Left colon (tissue), 2 donors: ENCODE measurements around the gene SDK1. TPM values are rescaled to one million over a fixed set of nuclear protein-coding genes. Genes with fewer than 3 reads are reported as not detected.
A peak's percentile ranks its signal among the peaks of the same experiment; 100 is the strongest.
"Not testable (repeated sequence)": the region's sequence is repeated elsewhere in the genome, so short reads cannot be mapped to it uniquely, and the experiment has no call there.

Experiments
- ATAC-seq: fragments of 200-7000 bp; cut with Tn5 transposase; one replicate; pipeline ENCODE4 v1.9.1; 2020; ENCODE audit warnings: mild to moderate bottlenecking, moderate library complexity
- DNase-seq, 2 donors: peaks; one replicate each; pipeline ENCODE4 v3.0.0-alpha.2; 2020
- intact Hi-C, 2 donors: fragments of 100-400 bp; cut with DNase I in 1 of 2; cut with micrococcal nuclease in 1 of 2; formaldehyde crosslinking; loops; one replicate each; pipeline versions ENCODE4 v1.11.2 to v1.14.0; 2022; cut with DNase I, micrococcal nuclease
- total RNA-seq, 2 donors: library from RNA; stranded (reverse); fragmentation: NEBNext Ultra II Directional; extraction: Animal tissue kit (Norgen Biotek cat#: 25700); gene quantifications; one replicate each; pipeline ENCODE4 v1.2.1, GENCODE V29; 2021
- donor health status: DM: no; HTN: no; CAD: no.
- donor health status: DM: yes; HTN: yes; CAD: no.

The SDK1 gene
- total RNA-seq, 2 donors from 2014 or later: 3.4 to 5.8 TPM

DNA sequence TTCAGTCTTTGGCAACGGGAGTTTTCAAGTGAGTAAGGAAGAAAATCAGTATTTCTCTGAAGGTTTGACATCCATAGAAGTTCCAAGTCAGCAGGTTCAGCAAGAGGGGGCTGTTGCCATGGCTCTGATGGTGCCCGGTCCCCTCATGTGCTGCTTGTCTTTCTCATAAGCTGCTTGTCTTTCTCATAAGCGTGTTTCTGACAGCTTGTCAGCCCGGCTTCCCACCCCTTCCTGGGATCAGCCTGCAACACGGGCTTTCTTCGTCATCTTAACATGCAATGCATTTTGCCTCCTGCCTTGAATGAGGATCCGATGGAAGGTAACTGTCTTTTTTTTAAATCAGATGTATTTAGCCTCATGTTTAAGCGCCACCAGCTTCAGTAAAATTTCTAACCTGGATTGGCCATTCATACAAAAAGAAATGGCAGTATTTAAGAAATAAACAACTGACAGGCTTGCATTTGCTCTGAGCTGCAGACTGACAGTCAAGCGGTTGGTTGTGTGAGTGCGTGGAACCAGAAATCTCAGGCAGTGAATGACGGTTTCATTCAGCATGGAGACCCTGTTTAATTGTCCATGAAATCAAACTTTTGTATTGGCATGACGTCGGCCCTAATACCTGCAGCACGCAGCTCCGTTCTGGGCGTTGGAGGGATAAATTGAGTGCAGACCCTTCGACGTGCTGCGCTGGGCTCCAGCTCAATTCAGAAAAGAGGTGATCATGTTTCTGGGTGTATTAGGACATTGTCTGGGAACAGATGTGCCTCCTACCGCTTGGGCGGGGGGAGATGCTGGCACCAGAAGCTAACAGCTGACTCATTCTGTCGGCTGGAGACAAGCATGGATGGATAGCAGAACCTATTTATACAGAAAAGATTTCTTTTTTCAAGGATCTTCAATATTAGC, 926.3 kb downstream of the SDK1 start:
- intact Hi-C loops: no loop called here
- ATAC-seq: no peak
- no peak for DNase-seq

DNA sequence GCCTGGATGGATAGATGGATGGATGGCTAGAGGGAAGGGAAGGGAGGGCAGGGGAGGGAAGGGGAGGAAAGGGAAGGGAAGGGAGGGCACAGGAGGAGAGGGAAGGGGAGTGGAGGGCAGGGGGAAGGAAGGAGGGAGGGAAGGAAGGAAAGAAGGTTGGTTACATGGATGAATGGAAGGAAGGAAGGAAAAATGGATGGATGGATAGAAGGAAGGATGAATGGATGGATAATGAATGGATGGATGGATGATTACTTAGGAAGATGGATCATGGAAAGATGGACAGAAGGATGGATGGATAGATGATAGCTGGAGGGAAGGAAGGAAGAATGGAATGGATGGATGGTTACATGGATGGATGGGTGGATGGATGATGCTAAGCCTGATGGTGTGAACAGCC, 929.3 kb downstream of the SDK1 start:
- ATAC-seq (no peak), DNase-seq (peak in 1 of 2 donors; percentile 6)
- intact Hi-C loops: no loop called here

DNA sequence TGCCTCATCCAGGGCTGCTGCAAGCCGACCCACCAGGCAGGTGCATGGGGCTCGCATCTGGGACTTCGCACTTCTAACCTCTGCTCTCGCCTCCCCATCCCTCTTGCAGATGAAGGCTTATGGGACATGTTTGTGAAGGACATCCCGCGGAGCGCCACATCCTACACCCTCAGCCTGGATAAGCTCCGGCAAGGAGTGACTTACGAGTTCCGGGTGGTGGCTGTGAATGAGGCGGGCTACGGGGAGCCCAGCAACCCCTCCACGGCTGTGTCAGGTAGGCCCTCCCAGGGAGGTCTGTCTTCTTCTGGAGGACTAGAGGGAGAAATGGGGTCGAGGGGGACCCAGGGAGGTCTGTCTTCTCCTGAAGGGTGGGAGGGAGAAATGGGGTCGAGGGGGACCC, 932.1 kb downstream of the SDK1 start:
- ATAC-seq (no peak), DNase-seq (peak in 1 of 2 donors; percentile 4)
- intact Hi-C loops: no loop called here

DNA sequence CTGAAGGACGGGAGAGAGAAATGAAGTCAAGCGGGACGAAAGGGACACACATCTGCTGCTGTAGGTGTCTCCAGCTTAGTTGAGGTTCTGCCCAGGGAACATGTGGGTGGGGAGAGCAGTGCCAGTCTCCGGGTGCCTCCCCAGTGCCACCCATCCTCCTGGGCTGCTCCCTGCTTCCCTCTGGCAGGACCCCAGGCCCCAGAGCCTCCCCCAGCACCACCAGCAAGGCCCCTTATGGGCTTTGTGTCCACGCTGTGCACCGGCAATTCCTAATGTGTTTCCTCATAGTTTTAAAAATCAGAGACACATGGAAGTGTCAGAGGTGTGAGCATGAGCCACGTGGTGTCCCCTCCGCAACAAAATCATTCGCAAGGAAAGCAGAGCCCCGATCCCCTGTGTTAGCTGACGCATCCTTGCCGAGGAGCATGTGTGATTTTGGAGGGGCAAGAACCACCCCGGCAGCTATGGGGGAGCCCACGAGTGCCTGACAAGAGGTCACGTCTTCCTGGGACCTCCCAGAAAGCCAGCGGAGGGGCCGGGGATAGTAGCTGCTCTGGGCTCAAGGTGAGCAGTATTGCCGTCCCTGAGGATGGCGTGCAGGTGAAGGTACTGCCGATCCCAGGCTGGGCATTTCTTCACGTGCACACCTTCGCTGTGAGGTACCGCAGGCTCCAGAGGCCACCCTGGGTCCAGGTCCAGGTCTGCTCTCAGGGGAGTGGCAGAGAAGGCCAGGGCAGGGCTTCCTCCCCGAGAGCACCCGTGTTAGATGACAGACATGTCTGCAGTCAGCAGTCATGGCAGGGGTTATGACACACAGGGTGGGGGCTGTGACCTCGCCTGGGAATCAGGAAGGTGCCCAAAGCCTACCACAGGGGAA, 932.8 kb downstream of the SDK1 start:
- DNase-seq: peak in 1 of 2 donors; percentile 15
- ATAC-seq: no peak
- intact Hi-C loops: no loop called here

DNA sequence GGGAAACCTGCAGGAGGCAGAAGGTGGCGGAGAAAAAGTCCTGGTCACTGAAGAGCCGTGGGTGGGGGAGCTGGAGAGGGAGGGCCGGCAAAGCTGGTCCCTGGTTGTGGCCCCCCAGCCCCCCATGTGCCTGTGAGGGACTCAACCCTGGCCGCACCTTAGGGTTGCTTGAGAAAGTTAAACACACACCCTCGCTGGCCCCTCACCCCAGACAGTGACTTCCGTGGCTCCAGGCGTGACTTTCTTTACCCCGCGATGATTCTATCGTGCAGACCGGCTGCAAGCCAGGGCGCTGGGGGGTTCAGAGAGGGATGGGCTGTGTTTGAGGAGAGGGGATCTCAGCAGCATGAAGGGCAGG, 933.4 kb downstream of the SDK1 start:
- intact Hi-C loops: no loop called here
- ATAC-seq: no peak
- no peak for DNase-seq

DNA sequence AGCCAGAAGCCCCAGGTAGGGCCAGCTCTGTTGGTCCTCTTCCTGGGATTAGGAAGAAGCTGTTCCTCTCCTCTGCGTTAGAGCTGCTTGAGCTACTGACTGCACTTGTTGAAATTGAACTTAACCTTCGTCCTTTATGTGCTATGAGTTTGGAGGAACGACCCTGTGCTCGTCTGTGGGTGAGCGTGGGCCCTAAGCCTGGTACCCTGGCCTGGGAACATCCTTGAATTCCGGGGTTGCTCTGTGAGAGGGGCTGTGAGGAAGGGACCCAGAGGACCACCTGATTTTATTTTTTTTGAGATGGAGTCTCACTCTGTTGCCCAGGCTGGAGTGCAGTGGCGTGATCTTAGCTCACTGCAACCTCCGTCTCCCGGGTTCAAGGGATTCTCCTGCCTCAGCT, 933.8 kb downstream of the SDK1 start:
- ATAC-seq: no peak
- no peak for DNase-seq
- intact Hi-C loops: no loop called here

DNA sequence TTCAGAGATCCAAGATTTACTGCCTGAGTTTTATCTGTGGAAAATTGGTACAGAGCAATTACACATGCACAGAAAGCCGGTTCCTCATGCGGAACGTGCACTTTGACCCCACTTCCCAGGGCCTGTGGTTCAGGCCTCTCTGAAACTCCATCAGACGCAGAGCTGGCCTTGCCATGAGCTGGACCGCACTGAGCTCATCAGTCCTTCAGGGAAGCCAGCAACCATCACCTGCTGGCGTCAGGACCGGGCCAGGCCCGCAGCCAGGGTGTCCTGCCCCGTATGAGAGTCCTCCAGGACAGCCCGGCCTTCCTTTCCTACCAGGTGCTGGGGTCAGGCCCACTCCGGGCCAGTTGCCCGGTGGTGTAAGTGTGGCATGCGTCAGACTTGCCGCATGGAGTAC, 934.5 kb downstream of the SDK1 start:
- ATAC-seq: no peak
- no peak for DNase-seq
- intact Hi-C loops: no loop called here

DNA sequence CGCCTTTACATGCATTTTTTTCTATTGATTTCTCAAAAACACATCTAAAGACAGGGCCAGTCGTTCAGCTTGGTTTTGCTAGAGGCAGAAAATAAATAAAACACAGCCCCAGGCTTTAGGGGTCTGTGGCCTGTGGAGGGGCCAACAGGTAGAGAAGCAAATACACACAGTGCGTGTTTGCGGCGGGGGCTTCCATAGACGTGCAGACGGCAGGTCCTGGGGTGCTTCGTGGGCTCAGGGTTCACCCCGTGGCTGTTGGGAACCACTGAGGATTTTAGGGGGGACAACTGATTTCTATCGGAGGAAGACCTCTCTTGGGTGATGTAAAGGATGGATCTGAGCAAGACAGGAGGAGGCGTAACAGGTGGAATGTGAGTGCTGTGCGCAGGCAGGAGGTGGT, 935.3 kb downstream of the SDK1 start:
- ATAC-seq (no peak), DNase-seq (no peak)
- intact Hi-C loops: no loop called here

DNA sequence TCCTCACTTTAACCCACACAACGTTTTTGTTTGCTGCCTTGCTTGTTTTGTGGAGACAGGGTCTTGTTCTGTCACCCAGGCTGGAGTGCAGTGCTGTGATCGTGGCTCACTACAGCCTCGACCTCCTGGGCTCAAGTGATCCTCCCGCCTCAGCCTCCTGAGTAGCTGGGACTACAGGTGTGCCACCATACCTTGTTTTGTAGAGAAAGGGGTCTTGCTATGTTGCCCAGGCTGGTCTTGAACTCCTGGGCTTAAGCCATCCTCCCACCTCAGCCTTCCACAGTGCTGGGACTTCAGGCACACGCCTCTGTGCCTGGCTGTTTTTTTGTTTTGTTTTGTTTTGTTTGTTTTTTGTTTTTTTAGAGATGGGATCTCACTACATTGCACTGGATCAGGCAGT, 935.8 kb downstream of the SDK1 start:
- ATAC-seq, intact Hi-C loops, DNase-seq: not testable (repeated sequence)

DNA sequence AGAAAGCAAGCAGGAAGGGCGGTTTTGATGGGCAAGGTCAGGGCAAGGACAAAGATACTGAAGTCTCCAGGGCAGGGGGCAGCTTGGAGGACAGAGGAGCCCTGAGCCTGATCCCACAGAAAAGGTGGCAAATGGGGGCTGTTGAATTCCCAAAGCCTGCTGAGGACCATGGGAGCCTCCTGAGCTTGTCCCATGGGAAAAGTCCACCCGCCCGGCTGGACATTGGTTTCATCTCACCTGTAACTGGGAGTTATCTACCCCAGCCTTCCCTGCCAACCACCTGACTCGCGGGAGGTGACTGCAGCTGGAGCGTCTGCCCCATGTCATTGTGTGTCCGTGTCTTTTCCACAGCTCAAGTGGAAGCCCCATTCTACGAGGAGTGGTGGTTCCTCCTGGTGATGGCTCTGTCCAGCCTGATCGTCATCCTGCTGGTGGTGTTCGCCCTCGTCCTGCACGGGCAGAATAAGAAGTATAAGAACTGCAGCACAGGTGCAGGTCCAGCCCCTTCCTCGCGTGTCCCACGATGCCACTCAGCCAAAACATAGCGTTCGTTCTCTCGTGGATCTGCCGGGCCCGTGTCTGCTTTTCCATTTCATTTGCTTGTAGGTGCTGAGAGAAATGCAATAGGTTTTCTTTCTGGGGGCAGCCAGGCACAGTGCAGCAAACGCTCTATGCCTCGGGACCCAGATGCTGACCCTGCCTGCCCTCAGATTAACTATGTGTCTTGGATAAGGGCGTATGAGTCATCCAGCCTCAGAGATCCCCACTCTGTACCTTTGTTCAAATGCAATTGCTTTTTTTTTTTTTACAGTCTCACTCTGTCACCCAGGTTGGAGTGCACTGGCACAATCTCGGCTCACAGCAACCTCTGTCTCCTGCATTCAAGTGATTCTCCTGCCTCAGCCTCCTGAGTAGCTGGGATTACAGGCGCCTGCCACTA, 936.5 kb downstream of the SDK1 start:
- no peak for DNase-seq
- no peak for ATAC-seq
- intact Hi-C loops: no loop called here

DNA sequence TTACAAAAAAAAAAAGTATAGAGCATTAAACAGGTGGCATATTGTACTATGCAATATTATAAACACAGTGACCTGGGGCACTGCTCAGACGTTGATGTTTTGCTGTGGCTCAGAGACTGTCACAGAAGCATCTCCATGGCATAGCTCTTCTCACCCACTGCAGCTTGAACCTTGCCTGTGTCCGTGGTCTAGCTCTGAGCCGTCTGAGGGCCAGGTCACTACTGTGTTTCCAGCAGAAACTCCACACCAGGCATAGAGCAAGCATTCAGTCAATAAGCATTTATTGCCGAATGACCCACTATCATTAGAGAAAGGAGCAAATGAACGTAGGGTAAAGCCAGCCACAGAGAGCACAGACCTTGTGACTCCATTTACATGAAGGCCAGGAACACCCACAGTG, 937.8 kb downstream of the SDK1 start:
- intact Hi-C loops: no loop called here
- DNase-seq (no peak), ATAC-seq (no peak)

DNA sequence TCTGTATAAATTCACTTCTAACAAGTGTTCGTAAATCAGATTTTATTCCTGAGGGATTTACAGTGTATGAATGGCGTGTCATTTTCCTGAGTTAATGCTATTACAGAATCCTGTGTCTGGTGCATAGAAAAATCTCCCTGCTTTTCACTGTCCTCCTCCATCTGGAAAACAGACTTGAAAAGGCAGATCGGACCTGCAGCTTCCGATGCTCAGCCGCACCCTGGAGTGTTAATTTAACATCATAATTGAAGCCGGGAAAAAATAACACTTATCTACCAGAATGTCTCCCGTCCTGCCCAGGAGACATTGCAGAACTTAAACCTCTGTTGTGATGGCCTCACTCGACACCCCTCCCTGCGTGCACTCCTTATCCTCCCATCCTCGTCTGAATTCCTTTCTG, 939.0 kb downstream of the SDK1 start:
- ATAC-seq (no peak), DNase-seq (no peak)
- intact Hi-C loops: no loop called here

DNA sequence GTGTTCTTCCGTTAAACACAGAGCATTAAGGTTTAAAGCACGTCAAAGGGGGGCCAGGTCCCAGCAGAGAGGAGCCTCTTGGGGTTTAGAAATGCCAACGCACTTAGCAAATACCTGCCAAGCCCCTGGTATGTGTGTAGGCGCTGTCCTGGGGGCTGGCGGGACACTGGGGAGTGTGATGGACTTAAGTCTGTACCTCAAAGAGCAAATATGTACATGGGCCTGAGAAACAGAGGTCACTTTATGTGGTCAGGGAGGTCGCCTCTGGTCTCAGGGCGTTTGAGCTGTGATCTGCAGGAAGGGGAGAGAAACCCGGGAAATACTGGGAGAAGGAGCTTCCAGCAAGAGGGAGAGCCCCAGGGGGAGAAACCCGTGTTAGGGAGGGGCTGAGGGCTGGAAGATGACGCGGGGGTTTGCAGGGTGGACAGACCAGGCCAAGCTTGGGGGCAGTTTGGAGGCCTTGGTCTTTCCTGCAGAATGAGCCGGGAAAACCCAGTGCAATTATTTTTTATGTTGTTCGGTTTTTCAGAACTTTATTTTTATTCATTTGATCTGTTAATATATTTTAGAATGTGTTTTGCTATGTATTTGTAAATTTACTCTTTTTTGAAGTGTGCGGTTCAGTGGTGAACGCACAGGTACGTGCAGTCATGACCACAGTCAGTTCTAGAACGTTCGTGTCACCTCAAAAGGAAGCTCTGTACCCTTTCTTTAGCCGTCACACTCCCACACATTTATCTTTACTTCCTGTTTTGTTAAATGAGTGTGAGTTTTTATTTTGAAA, 939.7 kb downstream of the SDK1 start:
- ATAC-seq (no peak), DNase-seq (no peak)
- intact Hi-C loops: no loop called here

DNA sequence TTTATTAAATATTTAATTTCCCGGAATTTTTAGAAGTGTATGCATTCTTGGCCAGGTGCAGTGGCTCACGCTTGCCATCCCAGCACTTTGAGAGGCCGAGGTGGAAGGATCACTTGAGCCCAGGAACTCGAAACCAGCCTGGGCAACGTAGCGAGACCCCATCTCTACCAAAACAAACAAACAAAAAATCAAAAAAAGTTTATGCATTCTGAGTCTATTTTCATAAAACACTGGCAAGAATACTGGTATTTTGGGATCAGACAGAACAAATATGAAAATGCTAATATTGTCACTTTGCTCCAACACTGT, 940.2 kb downstream of the SDK1 start:
- DNase-seq (no peak), ATAC-seq (no peak)
- intact Hi-C loops: no loop called here

DNA sequence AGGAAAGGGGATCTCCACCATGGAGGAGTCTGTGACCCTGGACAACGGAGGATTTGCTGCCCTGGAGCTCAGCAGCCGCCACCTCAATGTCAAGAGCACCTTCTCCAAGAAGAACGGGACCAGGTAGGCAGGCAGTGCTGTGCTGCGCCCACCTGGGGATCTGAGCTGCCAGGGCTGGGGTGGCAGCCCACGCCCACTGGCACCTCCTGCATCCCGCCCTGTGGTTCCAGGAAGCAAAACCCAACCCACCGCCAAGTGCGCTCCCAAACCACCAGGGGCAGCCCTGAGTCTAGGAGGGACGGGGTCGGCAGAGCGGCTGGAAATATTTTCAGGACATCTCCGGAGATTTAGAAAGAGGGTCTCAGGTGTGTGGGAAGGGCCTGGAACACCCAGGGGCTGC, 940.7 kb downstream of the SDK1 start:
- ATAC-seq: no peak
- intact Hi-C loops: no loop called here
- no peak for DNase-seq

DNA sequence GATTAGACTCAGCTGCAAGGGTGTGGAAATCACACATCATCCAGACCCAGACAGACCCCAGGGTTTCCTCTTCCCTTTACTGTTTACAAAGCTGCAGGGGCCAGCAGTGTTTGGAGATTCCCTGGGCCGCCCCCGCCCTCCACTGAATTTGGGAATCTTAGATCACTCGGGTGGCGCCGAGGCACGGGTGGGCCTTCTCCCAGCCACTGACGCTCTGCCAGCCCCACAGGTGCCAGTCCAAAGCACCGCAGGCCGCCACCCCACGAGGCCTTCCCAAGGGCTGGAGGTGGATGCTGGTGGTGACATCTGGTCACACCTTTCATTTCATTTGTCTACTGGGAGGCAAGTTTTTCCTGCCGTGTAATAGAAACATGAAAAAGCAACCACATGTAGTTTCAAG, 941.7 kb downstream of the SDK1 start:
- no peak for ATAC-seq
- no peak for DNase-seq

DNA sequence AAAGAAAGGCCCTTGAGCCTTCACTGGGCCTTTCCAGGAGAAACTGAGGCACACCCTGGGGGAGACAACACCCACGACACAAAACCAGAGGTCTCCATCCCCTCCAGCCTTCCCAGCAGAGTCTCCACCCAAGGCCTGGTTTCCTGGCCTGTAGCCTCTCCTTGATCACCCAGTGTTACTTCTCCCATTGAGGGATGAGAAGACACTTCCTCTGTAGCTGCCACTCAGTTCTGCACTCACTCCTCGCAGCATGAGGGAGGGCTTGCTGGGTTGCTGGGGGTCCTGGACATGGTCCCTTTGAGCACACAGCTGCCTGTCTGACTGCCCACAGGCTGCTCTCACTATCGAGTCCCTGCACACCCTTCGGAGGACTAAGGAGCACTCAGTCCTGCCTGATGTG, 943.0 kb downstream of the SDK1 start:
- intact Hi-C loops: no loop called here
- DNase-seq: no peak
- ATAC-seq: no peak

More for the DNA sequence above, 941.7 kb downstream of the SDK1 start:
- intact Hi-C loops: no loop called here

DNA sequence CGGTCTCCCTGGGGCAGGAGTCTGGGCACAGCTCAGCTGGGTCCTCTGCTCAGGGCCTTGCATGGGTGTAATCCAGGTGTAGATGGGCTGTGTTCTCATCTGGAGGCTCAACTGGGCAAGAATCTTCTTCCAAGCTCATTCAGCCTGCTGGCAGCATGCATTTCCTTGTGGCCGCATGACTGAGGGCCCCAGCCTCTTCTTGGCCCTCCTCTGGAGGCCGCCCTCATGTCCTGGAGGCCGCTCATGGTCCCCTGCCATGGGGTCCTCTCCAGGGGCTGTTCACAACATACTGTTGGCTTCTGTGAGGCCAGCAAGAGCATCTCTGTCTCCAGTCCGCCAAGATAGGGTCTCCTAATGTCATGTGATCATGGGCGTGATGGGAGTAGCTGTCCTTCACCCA, 943.6 kb downstream of the SDK1 start:
- intact Hi-C loops: no loop called here
- no peak for ATAC-seq

More for the DNA sequence above, 943.6 kb downstream of the SDK1 start:
- DNase-seq: no peak
